Common myeloid progenitor, CD34-positive (primary cell): ENCODE results near the gene ACSM3.

Experiments used
- CTCF ChIA-PET: fragments of 350-600 bp; sonication (Branson Sonifier 250); formaldehyde crosslinking; loops from one replicate; lab custom pipeline; 2021; ENCODE audit warnings: antibody characterized with exemption; lab: Charles Lee
- POLR2A ChIA-PET: fragments of 350-600 bp; sonication (Branson Sonifier 250); formaldehyde crosslinking; loops from one replicate; lab custom pipeline; 2021; ENCODE audit warnings: antibody characterized with exemption; lab: Charles Lee
- DNase-seq, 3 donors: peaks; one replicate each; pipeline versions ENCODE4 v3.0.0 to v3.0.0-alpha.2; 2013
- H3K27ac ChIP-seq, 2 experiments: 1 replicate in 1 of 2; 2 replicates in 1 of 2; pipeline ENCODE4 v1.7.0; 2013; ENCODE audit warnings: inconsistent platforms in 2 of 2, low read length in 2 of 2, mild to moderate bottlenecking in 2 of 2, low read depth in 1 of 2, moderate library complexity in 1 of 2; ENCODE audit not compliant: severe bottlenecking in 2 of 2, insufficient read depth in 1 of 2, poor library complexity in 1 of 2
- H3K27me3 ChIP-seq, 5 experiments: replicated peaks in 2 of 5; 1 replicate in 3 of 5; 2 replicates in 2 of 5; pipeline versions ENCODE4 v1.6.1 to v1.7.0; 2013; ENCODE audit warnings: low read length in 4 of 5, mild to moderate bottlenecking in 2 of 5, moderate library complexity in 2 of 5, inconsistent platforms in 1 of 5; ENCODE audit not compliant: insufficient read depth in 5 of 5, control insufficient read depth in 4 of 5
- H3K36me3 ChIP-seq, 4 experiments: 1 replicate in 2 of 4; 2 replicates in 2 of 4; pipeline versions ENCODE4 v1.6.1 to v1.7.0; 2013; ENCODE audit warnings: low read length in 3 of 4, control low read depth in 1 of 4, mild to moderate bottlenecking in 1 of 4; ENCODE audit not compliant: control insufficient read depth in 4 of 4, insufficient read depth in 4 of 4
- H3K4me1 ChIP-seq, 4 experiments: 1 replicate in 3 of 4; 2 replicates in 1 of 4; pipeline versions ENCODE4 v1.6.1 to v1.7.1; 2013; ENCODE audit warnings: low read length in 3 of 4, mild to moderate bottlenecking in 3 of 4, control low read depth in 1 of 4, inconsistent platforms in 1 of 4, moderate library complexity in 1 of 4; ENCODE audit not compliant: control insufficient read depth in 4 of 4, insufficient read depth in 4 of 4; ENCODE audit errors: control extremely low read depth in 1 of 4
- H3K4me3 ChIP-seq, 7 experiments: 1 replicate in 4 of 7; 2 replicates in 3 of 7; pipeline versions ENCODE4 v1.5.1 to v1.7.0; 2013; ENCODE audit warnings: mild to moderate bottlenecking in 7 of 7, low read length in 6 of 7, moderate library complexity in 6 of 7, inconsistent platforms in 2 of 7, low read depth in 2 of 7, control low read depth in 1 of 7; ENCODE audit not compliant: insufficient read depth in 4 of 7, control insufficient read depth in 1 of 7; ENCODE audit errors: extremely low read depth in 1 of 7
- H3K9me3 ChIP-seq, 5 experiments: 1 replicate in 4 of 5; 2 replicates in 1 of 5; pipeline versions ENCODE4 v1.6.1 to v1.7.1; 2013; ENCODE audit warnings: low read length in 4 of 5, mild to moderate bottlenecking in 2 of 5, inconsistent platforms in 1 of 5, low read depth in 1 of 5, moderate library complexity in 1 of 5; ENCODE audit not compliant: control insufficient read depth in 4 of 5, insufficient read depth in 2 of 5; ENCODE audit errors: control extremely low read depth in 1 of 5
- WGBS: methylation state at CpG from one replicate; pipeline ENCODE4 v1.1.5; 2013; ENCODE audit not compliant: insufficient coverage; 5-methylcytosine and 5-hydroxymethylcytosine counted together

ACSM3 gene

GRCh38 chr16:20844588-20844987, 80.8 kb downstream of the ACSM3 start:
- Histone ChIP-seq H3K36me3 (peaks cover 5 to 67% (median 21%) of the 10 kb centered on the region in 4 experiments), H3K4me1 (peaks cover 12 to 62% (median 42%) of the 10 kb centered on the region in 4 experiments), H3K27ac (peak overlapping the region in 1 of 2 experiments; percentile 64), H3K9me3 (no peaks in the 10 kb centered on the region), H3K27me3 (no peaks in the 10 kb centered on the region), H3K4me3 (peak overlapping the region in 1 of 7 experiments; percentile 40)
- WGBS, result 0% methylated on average over 2 of the region's 3 CpGs
- CTCF ChIA-PET, result interaction anchor here (0.7 to 11.0 kb wide), 7 partner anchors 18 to 456 kb away, joined by 3 to 119 read pairs (median 4); no protein-coding TSS in a partner anchor
- POLR2A ChIA-PET, result interaction anchor here (0.7 kb wide), 1 partner anchor 19 kb away, joined by 3 read pairs; no protein-coding TSS in a partner anchor
- DNase-seq, result peak; percentile 36 to 66 (median 57)

DNA sequence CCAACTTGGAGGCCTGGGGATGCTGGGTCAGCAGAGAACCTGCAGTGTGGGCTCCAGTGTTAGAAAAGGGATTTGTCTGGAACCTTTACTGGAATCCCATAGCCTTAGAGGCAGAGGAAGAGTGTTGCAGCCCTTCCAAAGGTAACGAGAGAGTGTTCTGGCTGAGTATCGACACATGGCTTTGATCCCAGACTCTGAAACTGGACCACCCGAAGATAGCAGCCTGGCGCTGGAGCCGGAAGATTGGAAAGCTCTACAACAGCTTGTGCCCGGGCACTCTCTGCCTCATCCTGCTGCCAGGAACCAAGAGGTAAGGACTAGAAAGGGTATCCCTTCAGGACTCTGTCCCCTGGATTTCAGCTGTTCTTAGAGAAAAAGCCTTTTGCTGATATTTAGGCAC, 82.2 kb downstream of the ACSM3 start:
- no peak for DNase-seq
- 100% methylated on average over 3 of the region's 6 CpGs for WGBS
- peaks cover 0 to 61% (median 13%) of the 10 kb centered on the region in 4 experiments for H3K36me3 ChIP-seq
- H3K9me3 ChIP-seq, result no peaks in the 10 kb centered on the region
- CTCF ChIA-PET, result interaction anchor here (0.6 to 11.0 kb wide), 6 partner anchors 20 to 1415 kb away, joined by 3 to 119 read pairs (median 5); partner anchors contain the start of genes ERI2 and REXO5
- no peaks in the 10 kb centered on the region for H3K27me3 ChIP-seq
- H3K4me3 ChIP-seq, result no peak overlapping the region
- H3K27ac ChIP-seq, result no peak overlapping the region
- POLR2A ChIA-PET, result interaction anchor here (0.6 kb wide), 1 partner anchor 18 kb away, joined by 3 read pairs; no protein-coding TSS in a partner anchor
- H3K4me1 ChIP-seq, result peaks cover 18 to 75% (median 51%) of the 10 kb centered on the region in 4 experiments

- Histone ChIP-seq H3K27ac (no peak overlapping the region), H3K4me3 (no peak overlapping the region), H3K9me3 (no peaks in the 10 kb centered on the region), H3K36me3 (peaks cover 0 to 63% (median 13%) of the 10 kb centered on the region in 4 experiments), H3K4me1 (peaks cover 18 to 81% (median 53%) of the 10 kb centered on the region in 4 experiments), H3K27me3 (no peaks in the 10 kb centered on the region)
- ChIA-PET POLR2A (no interaction called here), CTCF (interaction anchor here (0.6 to 11.0 kb wide), 4 partner anchors 32 to 1416 kb away, joined by 3 to 119 read pairs (median 24); partner anchors contain the start of genes ERI2 and REXO5)
- no peak for DNase-seq
These were observed 82.7 kb downstream of the ACSM3 start for GRCh38 chr16:20846551-20846950.
